CD14-positive monocyte (primary cell): ENCODE results near the gene CDH23. TPM values are rescaled to one million over a fixed set of nuclear protein-coding genes. Genes with fewer than 3 reads are reported as not detected.
A peak's percentile ranks its signal among the peaks of the same experiment; 100 is the strongest.

Experiments
- DNase-seq, 3 donors: peaks; one replicate each; pipeline ENCODE4 v3.0.0-alpha.2; 2011 to 2022
- H2AFZ ChIP-seq: 2 replicates; pipeline ENCODE4 v1.6.0; 2012; ENCODE audit warnings: mild to moderate bottlenecking, low read depth, low read length, inconsistent platforms; ENCODE audit not compliant: insufficient read depth, poor library complexity, severe bottlenecking
- H3K27ac ChIP-seq, 2 donors: 1 replicate in 1 of 2; 2 replicates in 1 of 2; pipeline ENCODE4 v1.5.1; 2012 to 2013; ENCODE audit warnings: low read length in 2 of 2, control low read depth in 1 of 2, inconsistent platforms in 1 of 2, low read depth in 1 of 2, mild to moderate bottlenecking in 1 of 2
- H3K27me3 ChIP-seq, 2 donors: one replicate each; pipeline versions ENCODE4 v1.6.0 to v1.6.1; 2011 to 2013; ENCODE audit warnings: low read length in 2 of 2; ENCODE audit not compliant: control insufficient read depth in 2 of 2, insufficient read depth in 2 of 2
- H3K36me3 ChIP-seq, 2 donors: replicated peaks in 1 of 2; 1 replicate in 1 of 2; 2 replicates in 1 of 2; pipeline versions ENCODE4 v1.5.1 to v1.6.1; 2012 to 2013; ENCODE audit warnings: low read length in 2 of 2, control low read depth in 1 of 2, inconsistent platforms in 1 of 2, mild to moderate bottlenecking in 1 of 2; ENCODE audit not compliant: insufficient read depth in 2 of 2, control insufficient read depth in 1 of 2
- H3K4me1 ChIP-seq, 2 donors: 1 replicate in 1 of 2; 2 replicates in 1 of 2; pipeline versions ENCODE4 v1.5.1 to v1.6.1; 2012 to 2013; ENCODE audit warnings: low read length in 2 of 2, control low read depth in 1 of 2, inconsistent platforms in 1 of 2, mild to moderate bottlenecking in 1 of 2, moderate library complexity in 1 of 2; ENCODE audit not compliant: insufficient read depth in 2 of 2, control insufficient read depth in 1 of 2
- H3K4me2 ChIP-seq: replicated peaks from 2 replicates; pipeline ENCODE3; 2012; ENCODE audit warnings: low read length, moderate library complexity, mild to moderate bottlenecking; ENCODE audit not compliant: poor library complexity, severe bottlenecking; ENCODE audit errors: extremely low read depth
- H3K4me3 ChIP-seq, 3 experiments: fragments of 200-600 bp in 1 of 3; sonication (generic) in 1 of 3; replicated peaks in 1 of 3; 1 replicate in 2 of 3; 2 replicates in 1 of 3; pipeline ENCODE4 v1.5.1; 2011 to 2013; ENCODE audit warnings: low read length in 3 of 3, mild to moderate bottlenecking in 3 of 3, control low read depth in 2 of 3, low read depth in 2 of 3, inconsistent platforms in 1 of 3, moderate library complexity in 1 of 3
- H3K79me2 ChIP-seq: 2 replicates; pipeline ENCODE4 v1.6.0; 2012; ENCODE audit warnings: mild to moderate bottlenecking, control low read depth, inconsistent platforms, low read length, moderate library complexity; ENCODE audit not compliant: insufficient read depth
- H3K9ac ChIP-seq: 2 replicates; pipeline ENCODE4 v1.6.0; 2017; ENCODE audit warnings: low read length, mild to moderate bottlenecking; ENCODE audit not compliant: insufficient read depth, poor library complexity, severe bottlenecking
- H3K9me3 ChIP-seq, 2 donors: replicated peaks in 1 of 2; 1 replicate in 1 of 2; 2 replicates in 1 of 2; pipeline versions ENCODE4 v1.5.1 to v1.6.1; 2012 to 2013; ENCODE audit warnings: low read length in 2 of 2, control low read depth in 1 of 2; ENCODE audit not compliant: control insufficient read depth in 1 of 2, insufficient read depth in 1 of 2
- H4K20me1 ChIP-seq: 2 replicates; pipeline ENCODE4 v1.6.0; 2012; ENCODE audit warnings: mild to moderate bottlenecking, low read length, control low read depth, moderate library complexity; ENCODE audit not compliant: insufficient read depth
- H3K27ac Mint-ChIP-seq, 7 donors: one replicate each; pipeline ENCODE4 v1.8.0; 2020; ENCODE audit warnings: mild to moderate bottlenecking in 7 of 7, mixed read lengths in 7 of 7, moderate library complexity in 6 of 7, inconsistent platforms in 2 of 7
- H3K27me3 Mint-ChIP-seq, 3 donors: one replicate each; pipeline ENCODE4 v1.8.0; 2021 to 2022; ENCODE audit warnings: low read depth in 3 of 3, mild to moderate bottlenecking in 3 of 3, mixed read lengths in 3 of 3, moderate library complexity in 3 of 3, inconsistent platforms in 1 of 3
- H3K36me3 Mint-ChIP-seq, 2 donors: one replicate each; pipeline ENCODE4 v1.8.0; 2020; ENCODE audit warnings: mixed read lengths in 2 of 2, inconsistent platforms in 1 of 2, mild to moderate bottlenecking in 1 of 2
- H3K4me1 Mint-ChIP-seq: one replicate; pipeline ENCODE4 v1.8.0; 2020; ENCODE audit warnings: mild to moderate bottlenecking, mixed read lengths
- H3K4me3 Mint-ChIP-seq, 2 donors: one replicate each; pipeline ENCODE4 v1.8.0; 2020; ENCODE audit warnings: mild to moderate bottlenecking in 2 of 2, mixed read lengths in 2 of 2, moderate library complexity in 1 of 2
- H3K9me3 Mint-ChIP-seq, 7 donors: one replicate each; pipeline ENCODE4 v1.8.0; 2020 to 2022; ENCODE audit warnings: mixed read lengths in 7 of 7, mild to moderate bottlenecking in 6 of 7, moderate library complexity in 6 of 7, inconsistent platforms in 2 of 7
- WGBS: methylation state at CpG from one replicate; pipeline ENCODE4 v1.1.5; 2013; ENCODE audit warnings: missing lambda C conversion rate; ENCODE audit not compliant: insufficient coverage; 5-methylcytosine and 5-hydroxymethylcytosine counted together
- intact Hi-C, 2 donors: fragments of 100-400 bp; cut with micrococcal nuclease; formaldehyde crosslinking; loops; one replicate each; pipeline versions ENCODE4 v1.15.0 to v1.15.1; 2023
- polyA plus RNA-seq, 3 donors: library from polyadenylated mRNA; depleted of rRNA in 1 of 3; unstranded in 2 of 3; stranded (reverse) in 1 of 3; fragments of 300-500 nt in 2 of 3; fragments of >200 nt in 1 of 3; fragmentation: Illumina TruSeq in 2 of 3; gene quantifications; 1 replicate in 2 of 3; 2 replicates in 1 of 3; pipeline ENCODE4 v1.2.3, GENCODE V29; 2012 to 2021
- TF ChIP-seq, protein P1 (sequence below): fragments of 200-600 bp; IDR thresholded peaks from one replicate; pipeline ENCODE4 v1.8.0; 2022; ENCODE audit warnings: antibody characterized with exemption, mild to moderate bottlenecking

Gene CDH23
- polyA plus RNA-seq, 3 donors: 8.2 to 36.2 (median 10.5) TPM

DNA sequence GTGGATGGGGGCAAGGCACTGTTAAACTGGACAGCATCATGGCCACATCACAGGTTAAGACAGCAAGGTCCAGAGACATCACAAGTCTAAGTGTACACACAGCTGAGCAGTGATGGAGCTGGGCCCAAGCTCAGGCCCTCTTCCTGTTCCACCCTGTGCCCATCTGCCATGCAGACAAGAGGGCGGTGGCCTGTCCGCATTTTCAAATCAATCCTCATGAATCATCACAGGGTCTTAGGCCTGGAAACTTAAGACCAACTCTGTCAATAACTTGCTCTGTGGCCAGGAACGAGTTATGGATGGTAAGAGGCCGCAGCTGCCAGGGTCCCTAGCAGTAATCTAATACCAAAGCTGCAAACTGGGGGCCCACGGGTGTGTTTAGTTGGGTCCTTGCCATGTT lies 319.7 kb downstream of the CDH23 start:
- peaks cover 55% of the 10 kb centered on the region for H4K20me1 ChIP-seq
- Mint-ChIP-seq H3K36me3 (peaks cover 31 to 50% of the 10 kb centered on the region in 2 donors), H3K9me3 (no peaks in the 10 kb centered on the region), H3K4me1 (peaks cover 96% of the 10 kb centered on the region), H3K27me3 (peaks cover 0 to 1% (median 0%) of the 10 kb centered on the region in 3 donors), H3K4me3 (peak overlapping the region; percentile 95 to 98), H3K27ac (peak overlapping the region in 6 of 7 donors; percentile 50 to 96 (median 86))
- intact Hi-C loops: no loop called here
- TF ChIP-seq, protein P1, sequence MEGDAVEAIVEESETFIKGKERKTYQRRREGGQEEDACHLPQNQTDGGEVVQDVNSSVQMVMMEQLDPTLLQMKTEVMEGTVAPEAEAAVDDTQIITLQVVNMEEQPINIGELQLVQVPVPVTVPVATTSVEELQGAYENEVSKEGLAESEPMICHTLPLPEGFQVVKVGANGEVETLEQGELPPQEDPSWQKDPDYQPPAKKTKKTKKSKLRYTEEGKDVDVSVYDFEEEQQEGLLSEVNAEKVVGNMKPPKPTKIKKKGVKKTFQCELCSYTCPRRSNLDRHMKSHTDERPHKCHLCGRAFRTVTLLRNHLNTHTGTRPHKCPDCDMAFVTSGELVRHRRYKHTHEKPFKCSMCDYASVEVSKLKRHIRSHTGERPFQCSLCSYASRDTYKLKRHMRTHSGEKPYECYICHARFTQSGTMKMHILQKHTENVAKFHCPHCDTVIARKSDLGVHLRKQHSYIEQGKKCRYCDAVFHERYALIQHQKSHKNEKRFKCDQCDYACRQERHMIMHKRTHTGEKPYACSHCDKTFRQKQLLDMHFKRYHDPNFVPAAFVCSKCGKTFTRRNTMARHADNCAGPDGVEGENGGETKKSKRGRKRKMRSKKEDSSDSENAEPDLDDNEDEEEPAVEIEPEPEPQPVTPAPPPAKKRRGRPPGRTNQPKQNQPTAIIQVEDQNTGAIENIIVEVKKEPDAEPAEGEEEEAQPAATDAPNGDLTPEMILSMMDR: no peak
- H3K79me2 ChIP-seq: peaks cover 63% of the 10 kb centered on the region
- WGBS: 100% methylated on average over 1 of the region's 5 CpGs
- H3K4me1 ChIP-seq: peaks cover 84 to 93% of the 10 kb centered on the region in 2 donors
- H3K4me2 ChIP-seq: peak overlapping the region; percentile 96
- peaks cover 7 to 28% of the 10 kb centered on the region in 2 donors for H3K36me3 ChIP-seq
- H2AFZ ChIP-seq: no peak overlapping the region
- H3K9me3 ChIP-seq: no peaks in the 10 kb centered on the region
- peak overlapping the region; percentile 49 to 84 for H3K27ac ChIP-seq
- H3K27me3 ChIP-seq: no peaks in the 10 kb centered on the region
- DNase-seq: no peak
- peak overlapping the region; percentile 76 for H3K9ac ChIP-seq
- peak overlapping the region; percentile 64 to 89 (median 75) for H3K4me3 ChIP-seq

DNA sequence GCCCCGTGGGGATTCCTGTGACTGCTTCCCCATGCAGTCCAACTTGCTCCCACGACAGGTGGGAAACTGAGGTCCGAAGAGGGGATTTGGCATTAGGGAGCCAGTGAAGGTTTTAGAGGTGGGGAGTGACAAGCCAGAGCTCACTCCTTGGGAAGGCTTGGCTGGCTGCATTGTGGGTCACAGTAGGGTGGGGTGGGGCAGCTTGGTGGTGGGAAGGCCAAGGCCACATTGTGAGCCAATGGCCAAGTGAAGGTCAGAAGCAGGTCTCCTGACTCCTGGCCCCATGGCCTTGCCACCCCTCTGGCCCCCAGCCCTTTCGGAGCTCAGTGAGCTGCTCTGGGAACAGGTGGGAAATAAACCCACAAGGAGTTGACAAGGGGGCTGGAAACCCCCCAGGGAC lies 320.3 kb downstream of the CDH23 start:
- peaks cover 79 to 87% of the 10 kb centered on the region in 2 donors for H3K4me1 ChIP-seq
- H3K36me3 Mint-ChIP-seq: peaks cover 36 to 53% of the 10 kb centered on the region in 2 donors
- peak overlapping the region; percentile 76 for H3K9ac ChIP-seq
- intact Hi-C loops: no loop called here
- peaks cover 63% of the 10 kb centered on the region for H3K79me2 ChIP-seq
- no peaks in the 10 kb centered on the region for H3K9me3 Mint-ChIP-seq
- WGBS: 100% methylated on average over 2 of the region's 4 CpGs
- H3K36me3 ChIP-seq: peaks cover 7 to 28% of the 10 kb centered on the region in 2 donors
- H3K4me1 Mint-ChIP-seq: peaks cover 96% of the 10 kb centered on the region
- H3K4me3 ChIP-seq: peak overlapping the region; percentile 64 to 89 (median 75)
- peak overlapping the region; percentile 2 to 77 (median 60) for H3K27ac Mint-ChIP-seq
- peaks cover 55% of the 10 kb centered on the region for H4K20me1 ChIP-seq
- H2AFZ ChIP-seq: no peak overlapping the region
- H3K4me2 ChIP-seq: peak overlapping the region; percentile 96
- peak overlapping the region; percentile 95 to 98 for H3K4me3 Mint-ChIP-seq
- H3K27me3 ChIP-seq: no peaks in the 10 kb centered on the region
- H3K27ac ChIP-seq: peak overlapping the region; percentile 49 to 84
- peaks cover 0 to 1% (median 0%) of the 10 kb centered on the region in 3 donors for H3K27me3 Mint-ChIP-seq
- TF ChIP-seq, protein P1: no peak
- no peaks in the 10 kb centered on the region for H3K9me3 ChIP-seq
- DNase-seq: no peak
